PC-9 (cell line): ENCODE results near the gene ATRNL1.

Source experiments
- EZH2 ChIP-seq: fragments of 200-600 bp; sonication (generic); IDR thresholded peaks from 2 replicates; pipeline ENCODE4 v1.8.0; 2017; ENCODE audit warnings: antibody characterized with exemption, low read depth
- TF ChIP-seq, protein P1 (sequence below): fragments of 200-600 bp; sonication (generic); conservative IDR thresholded peaks from 2 replicates; pipeline ENCODE4 v1.6.1; 2017; ENCODE audit warnings: mixed run types, antibody characterized with exemption, mild to moderate bottlenecking, moderate library complexity

DNA sequence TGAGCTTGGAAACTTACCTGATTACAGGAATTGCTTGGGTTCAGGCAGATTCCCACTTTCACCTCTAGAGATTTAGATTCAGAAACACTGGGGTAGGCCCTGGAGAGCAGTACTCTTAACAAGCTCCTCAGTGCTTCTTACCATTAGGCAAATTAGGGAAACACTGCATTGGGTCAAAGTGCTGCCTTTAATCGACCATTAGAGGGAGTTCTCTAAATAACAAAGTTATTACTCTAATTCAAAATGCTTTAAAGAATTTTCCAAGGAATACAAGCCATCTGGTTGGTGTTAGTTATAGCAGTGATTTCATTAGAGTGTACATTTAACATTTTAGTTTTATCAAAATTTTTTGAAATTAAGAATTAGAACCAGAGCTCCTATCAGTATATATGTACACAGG lies 855.3 kb downstream of the ATRNL1 start:
- TF ChIP-seq, protein P1, sequence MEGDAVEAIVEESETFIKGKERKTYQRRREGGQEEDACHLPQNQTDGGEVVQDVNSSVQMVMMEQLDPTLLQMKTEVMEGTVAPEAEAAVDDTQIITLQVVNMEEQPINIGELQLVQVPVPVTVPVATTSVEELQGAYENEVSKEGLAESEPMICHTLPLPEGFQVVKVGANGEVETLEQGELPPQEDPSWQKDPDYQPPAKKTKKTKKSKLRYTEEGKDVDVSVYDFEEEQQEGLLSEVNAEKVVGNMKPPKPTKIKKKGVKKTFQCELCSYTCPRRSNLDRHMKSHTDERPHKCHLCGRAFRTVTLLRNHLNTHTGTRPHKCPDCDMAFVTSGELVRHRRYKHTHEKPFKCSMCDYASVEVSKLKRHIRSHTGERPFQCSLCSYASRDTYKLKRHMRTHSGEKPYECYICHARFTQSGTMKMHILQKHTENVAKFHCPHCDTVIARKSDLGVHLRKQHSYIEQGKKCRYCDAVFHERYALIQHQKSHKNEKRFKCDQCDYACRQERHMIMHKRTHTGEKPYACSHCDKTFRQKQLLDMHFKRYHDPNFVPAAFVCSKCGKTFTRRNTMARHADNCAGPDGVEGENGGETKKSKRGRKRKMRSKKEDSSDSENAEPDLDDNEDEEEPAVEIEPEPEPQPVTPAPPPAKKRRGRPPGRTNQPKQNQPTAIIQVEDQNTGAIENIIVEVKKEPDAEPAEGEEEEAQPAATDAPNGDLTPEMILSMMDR, result no peak
- no peak for TF ChIP-seq EZH2
